AG09309 (cell line): ENCODE data around the gene MYORG.

Experiments
- DNase-seq: peaks from one replicate; pipeline ENCODE4 v3.0.0-alpha.2; 2010; ENCODE audit warnings: low read depth
- H3K4me3 ChIP-seq: 2 replicates; pipeline ENCODE4 v1.5.1; 2011; ENCODE audit warnings: mild to moderate bottlenecking, low read depth, low read length, moderate library complexity; ENCODE audit not compliant: control insufficient read depth
- TF ChIP-seq, protein P1 (sequence below): IDR thresholded peaks from 2 replicates; pipeline ENCODE4 v1.5.1; 2011; ENCODE audit warnings: mild to moderate bottlenecking, low read depth, low read length, inconsistent platforms; ENCODE audit not compliant: insufficient read depth, control insufficient read depth; ENCODE audit errors: missing control alignments

The MYORG gene

DNA sequence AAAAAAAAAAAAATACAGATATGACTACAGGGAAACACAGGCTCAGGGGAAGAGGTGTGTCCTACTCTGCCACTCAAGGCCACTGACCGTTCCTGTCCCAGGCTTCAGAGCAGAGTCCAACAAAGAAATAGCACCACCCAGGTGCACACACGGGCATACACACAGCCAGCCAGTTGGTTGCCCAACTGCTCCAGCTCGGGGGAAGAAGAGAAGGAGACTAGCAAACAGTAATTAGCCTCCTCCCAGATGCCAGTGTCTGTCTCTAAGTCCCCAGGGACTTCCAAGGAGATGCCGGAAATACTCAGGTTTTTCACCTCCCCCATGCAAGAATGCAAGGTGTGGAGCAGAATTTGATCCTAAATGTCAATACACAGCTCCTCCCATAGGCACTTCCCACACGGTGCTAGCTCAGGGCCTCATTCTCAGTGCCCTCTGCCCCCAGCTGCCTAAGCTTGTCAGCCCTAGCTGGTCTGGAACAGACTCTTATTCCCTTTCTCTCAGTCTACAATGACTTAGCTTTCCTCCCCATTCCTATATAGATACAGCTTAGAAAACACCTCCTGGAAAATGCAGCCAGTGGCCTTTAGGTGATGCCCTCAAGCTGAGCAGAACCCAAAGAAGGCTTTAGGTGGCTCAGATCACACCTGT is 1.7 kb downstream of the MYORG start:
- DNase-seq = no peak
- TF ChIP-seq, protein P1, sequence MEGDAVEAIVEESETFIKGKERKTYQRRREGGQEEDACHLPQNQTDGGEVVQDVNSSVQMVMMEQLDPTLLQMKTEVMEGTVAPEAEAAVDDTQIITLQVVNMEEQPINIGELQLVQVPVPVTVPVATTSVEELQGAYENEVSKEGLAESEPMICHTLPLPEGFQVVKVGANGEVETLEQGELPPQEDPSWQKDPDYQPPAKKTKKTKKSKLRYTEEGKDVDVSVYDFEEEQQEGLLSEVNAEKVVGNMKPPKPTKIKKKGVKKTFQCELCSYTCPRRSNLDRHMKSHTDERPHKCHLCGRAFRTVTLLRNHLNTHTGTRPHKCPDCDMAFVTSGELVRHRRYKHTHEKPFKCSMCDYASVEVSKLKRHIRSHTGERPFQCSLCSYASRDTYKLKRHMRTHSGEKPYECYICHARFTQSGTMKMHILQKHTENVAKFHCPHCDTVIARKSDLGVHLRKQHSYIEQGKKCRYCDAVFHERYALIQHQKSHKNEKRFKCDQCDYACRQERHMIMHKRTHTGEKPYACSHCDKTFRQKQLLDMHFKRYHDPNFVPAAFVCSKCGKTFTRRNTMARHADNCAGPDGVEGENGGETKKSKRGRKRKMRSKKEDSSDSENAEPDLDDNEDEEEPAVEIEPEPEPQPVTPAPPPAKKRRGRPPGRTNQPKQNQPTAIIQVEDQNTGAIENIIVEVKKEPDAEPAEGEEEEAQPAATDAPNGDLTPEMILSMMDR = no peak
- H3K4me3 ChIP-seq = no peak overlapping the region

DNA sequence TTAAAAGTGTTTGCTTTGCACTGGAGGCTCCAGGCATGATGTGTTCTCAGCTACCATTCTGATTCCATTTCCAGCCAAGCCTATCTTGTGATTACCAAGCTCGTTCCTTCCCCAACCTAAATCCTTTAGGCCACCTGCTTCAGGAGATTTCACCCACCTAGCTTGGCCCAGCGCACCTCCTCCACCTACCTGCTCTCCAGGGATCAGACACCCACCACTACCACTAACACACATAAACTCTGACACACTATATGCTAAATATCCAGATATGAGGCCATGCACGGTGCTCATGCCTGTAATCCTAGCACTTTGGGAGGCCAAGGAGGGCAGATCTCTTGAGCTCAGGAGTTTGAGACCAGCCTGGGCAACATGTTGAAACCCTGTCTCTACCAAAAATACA is 2.4 kb downstream of the MYORG start:
- TF ChIP-seq, protein P1 = no peak
- no peak for DNase-seq

DNA sequence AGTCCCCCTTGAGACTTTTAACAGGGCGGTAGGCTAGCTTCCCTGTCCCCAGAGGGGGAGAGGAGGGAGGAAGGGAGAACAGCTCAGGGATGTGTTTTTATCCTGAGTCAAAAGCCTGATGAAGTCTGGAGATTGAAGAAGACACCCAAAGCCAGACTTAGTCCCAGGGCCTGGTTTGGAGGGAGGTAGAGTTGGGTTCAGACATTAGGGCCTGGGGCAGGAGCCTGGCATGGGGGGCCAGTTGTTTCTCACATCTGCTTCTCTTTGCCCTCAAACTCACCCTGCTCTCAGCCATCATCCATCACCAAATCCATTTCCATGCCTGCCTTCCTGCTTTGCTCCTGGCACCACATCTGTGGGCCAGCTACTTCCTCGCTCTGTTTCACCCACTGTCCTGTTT is 2.9 kb downstream of the MYORG start:
- DNase-seq = no peak
- no peak overlapping the region for H3K4me3 ChIP-seq
- TF ChIP-seq, protein P1 = no peak

More for the DNA sequence above, 2.4 kb downstream of the MYORG start:
- no peak overlapping the region for H3K4me3 ChIP-seq

DNA sequence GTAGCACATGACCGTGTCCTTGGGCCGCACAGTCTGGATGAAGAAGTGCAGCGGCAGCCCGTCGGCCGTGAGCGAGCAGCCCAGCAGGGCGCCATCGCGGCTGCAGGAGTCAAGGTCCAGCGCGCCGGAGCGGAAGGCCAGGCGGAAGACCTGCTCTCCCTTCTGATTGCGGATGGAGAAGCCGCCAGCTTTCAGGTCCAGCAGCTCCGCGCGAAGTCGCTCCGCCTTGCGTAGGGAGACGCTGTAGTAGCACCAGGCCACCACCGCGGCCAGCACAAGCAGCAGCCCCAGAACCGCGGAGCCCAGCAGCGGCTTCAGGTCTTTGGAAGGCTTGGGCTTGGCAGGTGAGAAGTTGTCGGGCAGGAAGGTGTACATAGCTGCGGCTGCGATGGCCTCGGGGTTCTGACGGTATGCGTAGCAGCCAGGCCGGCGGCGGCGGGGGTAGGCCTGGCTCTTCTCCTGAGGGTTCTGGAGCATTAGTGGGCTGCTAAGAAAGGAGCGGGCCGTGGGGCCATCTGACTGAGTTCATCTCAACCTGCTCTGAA is 4.2 kb downstream of the MYORG start:
- H3K4me3 ChIP-seq = no peak overlapping the region
- TF ChIP-seq, protein P1 = no peak
- no peak for DNase-seq

DNA sequence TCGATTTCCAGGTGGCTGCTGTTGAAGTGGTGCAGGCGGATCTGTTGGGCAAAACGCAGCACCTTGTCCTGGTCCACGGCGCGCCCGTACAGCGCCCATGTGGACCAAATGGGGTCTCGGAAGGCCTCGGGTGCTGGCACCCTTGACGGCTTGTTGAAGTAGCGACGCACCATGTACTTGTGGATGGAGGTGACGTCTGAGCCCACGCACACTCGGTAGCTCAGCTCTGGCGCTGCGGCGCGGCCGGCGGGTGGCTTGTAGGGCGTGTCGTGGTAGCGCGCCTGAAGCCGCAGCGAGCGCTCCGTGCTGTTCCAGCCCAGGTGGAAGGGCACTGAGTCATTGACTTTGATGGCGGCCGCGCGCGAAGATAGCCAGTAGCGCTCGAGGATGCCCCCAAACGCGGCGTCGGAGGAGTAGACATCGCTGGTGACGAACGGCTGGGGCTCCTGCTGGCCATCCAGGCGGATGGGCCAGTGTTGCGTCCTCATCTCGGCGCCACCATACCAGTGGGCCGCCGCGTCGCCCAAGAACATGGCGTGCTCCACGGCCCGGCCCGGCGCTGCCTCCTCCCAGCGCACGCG is 4.7 kb downstream of the MYORG start:
- TF ChIP-seq, protein P1 = no peak
- no peak overlapping the region for H3K4me3 ChIP-seq
- DNase-seq = no peak

DNA sequence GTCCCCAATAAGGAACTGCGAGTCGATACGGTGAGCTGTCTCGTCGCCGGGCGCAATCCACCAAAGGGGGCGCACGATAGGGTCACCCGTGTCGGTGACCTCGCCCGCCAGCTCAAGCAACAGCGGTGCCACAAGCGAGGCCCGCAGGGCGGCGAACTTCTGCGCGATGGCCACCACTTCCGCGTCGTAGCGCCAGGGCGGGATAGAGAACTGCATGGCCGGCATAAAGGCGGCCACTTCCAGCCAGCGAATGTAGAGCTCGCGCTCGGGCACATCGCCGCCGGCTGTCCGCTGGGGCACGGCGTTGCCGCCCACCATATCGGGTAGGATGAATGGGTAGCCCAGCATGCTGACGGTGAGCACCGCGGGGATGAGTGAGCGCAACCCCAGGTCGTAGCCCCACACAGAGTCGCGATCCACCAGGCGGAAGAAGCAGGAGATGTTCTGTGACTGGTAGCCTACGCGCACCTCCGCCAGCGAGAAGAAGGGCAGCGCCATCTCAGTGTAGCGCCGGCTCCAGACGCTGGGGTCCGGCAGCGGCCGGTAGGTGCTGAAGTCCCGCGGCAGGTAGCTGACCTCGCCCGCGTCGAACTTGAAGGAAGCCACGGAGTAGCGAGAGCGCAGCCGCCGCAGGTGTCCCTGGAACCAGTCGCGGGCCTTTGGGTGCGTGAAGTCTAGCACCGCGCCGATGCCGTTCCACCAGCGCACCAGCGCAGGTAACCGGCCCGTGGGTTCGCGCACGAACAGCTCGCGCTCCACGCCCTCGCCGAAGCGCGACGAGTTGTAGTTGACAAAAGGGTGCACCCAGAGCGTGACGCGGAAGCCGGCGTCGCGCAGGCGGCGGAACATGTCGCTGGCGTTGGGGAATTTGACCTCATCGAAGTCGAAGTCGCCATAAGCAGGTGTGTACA is 5.5 kb downstream of the MYORG start:
- TF ChIP-seq, protein P1 = peak; percentile 14
- DNase-seq = no peak
- peak overlapping the region; percentile 31 for H3K4me3 ChIP-seq
